Smooth muscle cell (in vitro differentiated cells): ENCODE results near the gene ACOXL. TPM values are rescaled to one million over a fixed set of nuclear protein-coding genes. Genes with fewer than 3 reads are reported as not detected.

ENCODE experiments used
- DNase-seq: peaks from one replicate; lab custom pipeline; 2025; ENCODE audit not compliant: unreplicated experiment; lab: John Stamatoyannopoulos, UW
- H2AFZ ChIP-seq: fragments of 200-600 bp; sonication (generic); 2 replicates; pipeline ENCODE4 v1.6.0; 2016; ENCODE audit warnings: antibody characterized with exemption, low read depth, mild to moderate bottlenecking
- H3F3A ChIP-seq: fragments of 200-600 bp; sonication (generic); 2 replicates; pipeline ENCODE4 v1.6.0; 2017; ENCODE audit warnings: antibody characterized with exemption, low read depth
- H3K27ac ChIP-seq: fragments of 200-600 bp; sonication (generic); 2 replicates; pipeline ENCODE4 v1.5.1; 2016; ENCODE audit warnings: low read depth, mild to moderate bottlenecking
- H3K27me3 ChIP-seq: fragments of 200-600 bp; sonication (generic); 2 replicates; pipeline ENCODE4 v1.6.1; 2016; ENCODE audit warnings: low read depth, mild to moderate bottlenecking
- H3K36me3 ChIP-seq: fragments of 200-600 bp; sonication (generic); 2 replicates; pipeline ENCODE4 v1.5.1; 2016; ENCODE audit warnings: low read depth
- H3K4me1 ChIP-seq: fragments of 200-600 bp; sonication (generic); 2 replicates; pipeline ENCODE4 v1.5.1; 2016; ENCODE audit warnings: low read depth
- H3K4me2 ChIP-seq: fragments of 200-600 bp; sonication (generic); 2 replicates; pipeline ENCODE4 v1.6.0; 2016; ENCODE audit warnings: mild to moderate bottlenecking
- H3K4me3 ChIP-seq: fragments of 200-600 bp; sonication (generic); 2 replicates; pipeline ENCODE4 v1.5.1; 2016; ENCODE audit warnings: mild to moderate bottlenecking
- H3K79me2 ChIP-seq: fragments of 200-600 bp; sonication (generic); 2 replicates; pipeline ENCODE4 v1.6.0; 2016; ENCODE audit warnings: low read depth, mild to moderate bottlenecking
- H3K9ac ChIP-seq: fragments of 200-600 bp; sonication (generic); 2 replicates; pipeline ENCODE4 v1.6.0; 2016; ENCODE audit warnings: low read depth
- H3K9me3 ChIP-seq: fragments of 200-600 bp; sonication (generic); replicated peaks from 2 replicates; pipeline ENCODE4 v1.5.1; 2016; ENCODE audit warnings: low read depth
- H4K20me1 ChIP-seq: fragments of 200-600 bp; sonication (generic); 2 replicates; pipeline ENCODE4 v1.6.0; 2016; ENCODE audit warnings: low read depth
- CTCF ChIP-seq: fragments of 200-600 bp; sonication (generic); IDR thresholded peaks from 2 replicates; pipeline ENCODE4 v1.5.1; 2017; ENCODE audit warnings: borderline replicate concordance, mild to moderate bottlenecking, antibody characterized with exemption; ENCODE audit not compliant: insufficient read depth, poor library complexity, severe bottlenecking
- WGBS: methylation state at CpG from one replicate; pipeline ENCODE4 v1.1.7; 2016; ENCODE audit warnings: low lambda C conversion rate; 5-methylcytosine and 5-hydroxymethylcytosine counted together
- polyA plus RNA-seq: library from polyadenylated mRNA; unstranded; fragments of >200 nt; fragmentation: Nextera tagmentation; extraction: Ambion mirVana; gene quantifications from 2 replicates; pipeline ENCODE4 v1.2.1, GENCODE V29; 2016
- total RNA-seq: library from RNA; depleted of rRNA; stranded (reverse); fragments of >200 nt; gene quantifications from 2 replicates; pipeline ENCODE4 v1.2.3, GENCODE V29; 2014

ACOXL gene
- total and polyA plus RNA-seq, 2 experiments from 2014 or later, result not detected

GRCh38 chr2:110751642-110752041 is 19.3 kb downstream of the ACOXL start:
- H3K4me3 ChIP-seq, result no peak overlapping the region
- no peak for TF ChIP-seq CTCF
- no peak overlapping the region for H3K4me2 ChIP-seq
- H3F3A ChIP-seq, result no peaks in the 10 kb centered on the region
- no peaks in the 10 kb centered on the region for H3K9me3 ChIP-seq
- 93% methylated on average over 3 of the region's 3 CpGs for WGBS
- no peak for DNase-seq
- H3K27me3 ChIP-seq, result peaks cover 33% of the 10 kb centered on the region
- peaks cover 10% of the 10 kb centered on the region for H3K4me1 ChIP-seq
- H2AFZ ChIP-seq, result no peak overlapping the region
- no peaks in the 10 kb centered on the region for H3K79me2 ChIP-seq
- H3K27ac ChIP-seq, result no peak overlapping the region
- H4K20me1 ChIP-seq, result no peaks in the 10 kb centered on the region
- no peaks in the 10 kb centered on the region for H3K36me3 ChIP-seq
- H3K9ac ChIP-seq, result no peak overlapping the region

DNA sequence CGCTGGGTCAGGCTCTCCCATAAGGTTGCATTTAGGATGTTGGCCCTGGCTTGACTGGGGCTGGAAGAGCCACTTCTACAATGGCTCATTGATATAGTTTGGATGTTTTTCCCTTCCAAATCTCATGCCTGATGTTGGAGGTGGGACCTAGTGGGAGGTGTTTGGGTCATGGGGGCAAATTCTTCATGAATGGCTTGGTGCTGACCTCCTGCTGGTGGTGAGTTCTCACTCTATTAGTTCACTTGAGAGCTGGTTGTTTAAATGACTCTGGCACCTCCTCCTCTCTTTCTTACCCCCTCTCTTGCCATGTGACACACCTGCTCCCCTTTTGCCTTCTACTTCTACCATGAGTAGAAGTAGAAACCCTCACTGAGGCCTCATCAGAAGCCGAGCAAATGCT is 20.5 kb downstream of the ACOXL start:
- TF ChIP-seq CTCF, result no peak
- no peak overlapping the region for H2AFZ ChIP-seq
- no peaks in the 10 kb centered on the region for H3F3A ChIP-seq
- no peaks in the 10 kb centered on the region for H3K9me3 ChIP-seq
- peaks cover 27% of the 10 kb centered on the region for H3K27me3 ChIP-seq
- DNase-seq, result no peak
- H3K4me2 ChIP-seq, result no peak overlapping the region
- WGBS, result 85% methylated on average over 2 of the region's 2 CpGs
- no peaks in the 10 kb centered on the region for H3K36me3 ChIP-seq
- no peak overlapping the region for H3K9ac ChIP-seq
- no peak overlapping the region for H3K27ac ChIP-seq
- H3K4me3 ChIP-seq, result no peak overlapping the region
- no peaks in the 10 kb centered on the region for H3K79me2 ChIP-seq
- H4K20me1 ChIP-seq, result no peaks in the 10 kb centered on the region
- H3K4me1 ChIP-seq, result peaks cover 6% of the 10 kb centered on the region

DNA sequence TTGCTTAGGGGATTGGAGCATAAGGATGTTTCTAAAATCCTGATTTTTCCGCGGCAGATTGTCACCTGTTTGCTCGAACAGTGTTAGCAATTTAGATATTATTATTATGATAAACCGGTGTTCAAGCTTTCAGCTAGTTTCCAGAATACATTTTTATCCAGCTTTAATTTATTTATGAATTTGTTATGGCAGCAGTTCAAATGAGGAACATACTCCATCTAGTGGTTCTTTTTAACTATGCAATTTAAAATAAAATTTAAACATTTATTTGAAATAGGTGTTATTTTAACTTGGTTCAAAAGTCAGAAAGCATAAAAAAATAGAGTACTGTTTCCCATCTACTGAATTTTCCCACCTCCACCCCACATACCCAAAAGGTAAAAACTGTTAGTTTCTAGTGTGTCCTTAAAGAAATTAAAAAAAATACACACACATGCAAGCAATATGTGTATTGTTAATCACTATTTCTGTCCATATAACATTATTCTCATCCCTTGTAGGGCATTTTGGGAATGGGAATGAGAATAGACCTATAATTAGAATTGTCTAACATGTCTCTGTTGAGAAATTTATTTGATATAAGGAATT is 23.2 kb downstream of the ACOXL start:
- Histone ChIP-seq H3K36me3 (no peaks in the 10 kb centered on the region), H3K79me2 (no peaks in the 10 kb centered on the region), H3F3A (no peaks in the 10 kb centered on the region), H3K4me3 (no peak overlapping the region), H3K4me2 (no peak overlapping the region), H3K27ac (no peak overlapping the region), H3K9me3 (no peaks in the 10 kb centered on the region), H3K4me1 (no peaks in the 10 kb centered on the region), H3K9ac (no peak overlapping the region), H4K20me1 (no peaks in the 10 kb centered on the region), H2AFZ (no peak overlapping the region), H3K27me3 (peaks cover 5% of the 10 kb centered on the region)
- DNase-seq, result no peak
- WGBS, result 49% methylated on average over 4 of the region's 4 CpGs
- TF ChIP-seq CTCF, result peak; percentile 68

- H4K20me1 ChIP-seq, result no peaks in the 10 kb centered on the region
- H3K9ac ChIP-seq, result no peak overlapping the region
Measured at GRCh38 chr2:110759411-110759810, 27.0 kb downstream of the ACOXL start.

More at GRCh38 chr2:110759411-110759810, 27.0 kb downstream of the ACOXL start:
- Histone ChIP-seq H3K4me2 (no peak overlapping the region), H3K4me3 (no peak overlapping the region), H3F3A (no peaks in the 10 kb centered on the region), H3K4me1 (no peaks in the 10 kb centered on the region), H3K27ac (no peak overlapping the region), H2AFZ (no peak overlapping the region), H3K9me3 (no peaks in the 10 kb centered on the region), H3K36me3 (no peaks in the 10 kb centered on the region), H3K79me2 (no peaks in the 10 kb centered on the region), H3K27me3 (peaks cover 11% of the 10 kb centered on the region)
- TF ChIP-seq CTCF, result no peak
- DNase-seq, result no peak
- 91% methylated on average over 2 of the region's 2 CpGs for WGBS
